ENCODE results near the gene SNX30. TPM values are rescaled to one million over a fixed set of nuclear protein-coding genes. Genes with fewer than 3 reads are reported as not detected.

SNX30 gene
- total RNA-seq, 1 donor = 22.0 TPM

DNA sequence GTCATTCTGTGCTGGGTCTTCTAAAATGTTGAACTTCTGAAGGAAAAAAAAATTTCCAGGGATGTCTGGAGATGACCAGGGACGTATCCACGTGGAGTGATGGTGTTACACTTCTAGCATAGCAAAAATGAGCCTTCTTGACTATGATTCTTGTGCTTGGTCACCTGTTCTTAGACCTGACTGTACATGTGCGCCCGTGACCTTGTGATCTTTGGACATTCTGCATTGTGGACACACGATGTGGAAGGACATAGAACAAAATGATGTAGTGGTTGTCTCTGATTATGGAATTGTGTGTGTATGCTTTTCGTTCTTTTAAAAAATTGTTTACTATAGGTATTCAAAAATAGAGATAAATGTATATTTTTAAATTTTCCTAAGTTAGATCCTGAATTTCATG lies 61.0 kb downstream of the SNX30 start:
- no peak for DNase-seq (ENCODE audit: low read depth)
- TF ChIP-seq, protein P1, sequence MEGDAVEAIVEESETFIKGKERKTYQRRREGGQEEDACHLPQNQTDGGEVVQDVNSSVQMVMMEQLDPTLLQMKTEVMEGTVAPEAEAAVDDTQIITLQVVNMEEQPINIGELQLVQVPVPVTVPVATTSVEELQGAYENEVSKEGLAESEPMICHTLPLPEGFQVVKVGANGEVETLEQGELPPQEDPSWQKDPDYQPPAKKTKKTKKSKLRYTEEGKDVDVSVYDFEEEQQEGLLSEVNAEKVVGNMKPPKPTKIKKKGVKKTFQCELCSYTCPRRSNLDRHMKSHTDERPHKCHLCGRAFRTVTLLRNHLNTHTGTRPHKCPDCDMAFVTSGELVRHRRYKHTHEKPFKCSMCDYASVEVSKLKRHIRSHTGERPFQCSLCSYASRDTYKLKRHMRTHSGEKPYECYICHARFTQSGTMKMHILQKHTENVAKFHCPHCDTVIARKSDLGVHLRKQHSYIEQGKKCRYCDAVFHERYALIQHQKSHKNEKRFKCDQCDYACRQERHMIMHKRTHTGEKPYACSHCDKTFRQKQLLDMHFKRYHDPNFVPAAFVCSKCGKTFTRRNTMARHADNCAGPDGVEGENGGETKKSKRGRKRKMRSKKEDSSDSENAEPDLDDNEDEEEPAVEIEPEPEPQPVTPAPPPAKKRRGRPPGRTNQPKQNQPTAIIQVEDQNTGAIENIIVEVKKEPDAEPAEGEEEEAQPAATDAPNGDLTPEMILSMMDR (IDR thresholded peaks at IDR 0.05; ENCODE audit: insufficient read depth, low read length) = no peak

DNA sequence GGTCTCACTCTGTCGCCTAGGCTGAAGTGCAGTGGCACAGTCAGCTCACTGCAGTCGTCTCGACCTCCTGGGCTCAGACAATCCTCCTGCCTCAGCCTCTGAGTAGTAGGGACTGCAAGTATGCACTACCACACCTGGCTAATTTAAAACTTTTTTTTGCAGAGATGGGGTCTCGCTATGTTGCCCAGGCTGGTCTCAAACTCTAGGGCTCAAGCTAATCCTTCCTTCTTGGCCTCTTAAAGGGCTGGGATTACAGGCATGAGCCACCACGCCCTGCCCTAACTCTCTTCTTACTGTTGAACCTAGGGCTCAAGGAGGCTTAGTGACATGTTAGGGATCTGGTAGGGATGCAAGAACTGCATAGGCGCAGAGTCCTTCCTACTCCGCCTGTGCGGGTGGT lies 65.3 kb downstream of the SNX30 start:
- H3K4me3 ChIP-seq (ENCODE audit: low read depth, low read length) = no peak overlapping the region
- TF ChIP-seq, protein P1 (IDR thresholded peaks at IDR 0.05; ENCODE audit: insufficient read depth, low read length) = no peak
- no peak for DNase-seq (ENCODE audit: low read depth)

More for the DNA sequence above, 61.0 kb downstream of the SNX30 start:
- no peak overlapping the region for H3K4me3 ChIP-seq (ENCODE audit: low read depth, low read length)

DNA sequence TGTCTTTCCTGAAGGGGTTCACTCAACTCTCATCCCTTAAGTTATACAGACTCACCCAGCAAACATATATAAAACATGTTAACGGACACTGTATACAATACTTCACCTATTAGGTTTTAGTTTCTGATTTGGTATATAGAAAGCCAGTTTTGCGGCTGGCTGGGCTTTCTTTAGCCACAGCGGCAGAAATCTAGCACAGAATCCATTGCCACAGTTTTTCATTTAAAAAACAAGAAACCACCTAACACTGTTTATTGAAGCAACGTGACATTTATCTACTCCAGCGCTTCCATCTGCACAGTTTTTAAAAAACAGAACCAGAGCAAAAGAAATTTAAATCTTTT lies 67.3 kb downstream of the SNX30 start:
- no peak overlapping the region for H3K4me3 ChIP-seq (ENCODE audit: low read depth, low read length)
- TF ChIP-seq, protein P1 (IDR thresholded peaks at IDR 0.05; ENCODE audit: insufficient read depth, low read length) = no peak
- DNase-seq (ENCODE audit: low read depth) = no peak

DNA sequence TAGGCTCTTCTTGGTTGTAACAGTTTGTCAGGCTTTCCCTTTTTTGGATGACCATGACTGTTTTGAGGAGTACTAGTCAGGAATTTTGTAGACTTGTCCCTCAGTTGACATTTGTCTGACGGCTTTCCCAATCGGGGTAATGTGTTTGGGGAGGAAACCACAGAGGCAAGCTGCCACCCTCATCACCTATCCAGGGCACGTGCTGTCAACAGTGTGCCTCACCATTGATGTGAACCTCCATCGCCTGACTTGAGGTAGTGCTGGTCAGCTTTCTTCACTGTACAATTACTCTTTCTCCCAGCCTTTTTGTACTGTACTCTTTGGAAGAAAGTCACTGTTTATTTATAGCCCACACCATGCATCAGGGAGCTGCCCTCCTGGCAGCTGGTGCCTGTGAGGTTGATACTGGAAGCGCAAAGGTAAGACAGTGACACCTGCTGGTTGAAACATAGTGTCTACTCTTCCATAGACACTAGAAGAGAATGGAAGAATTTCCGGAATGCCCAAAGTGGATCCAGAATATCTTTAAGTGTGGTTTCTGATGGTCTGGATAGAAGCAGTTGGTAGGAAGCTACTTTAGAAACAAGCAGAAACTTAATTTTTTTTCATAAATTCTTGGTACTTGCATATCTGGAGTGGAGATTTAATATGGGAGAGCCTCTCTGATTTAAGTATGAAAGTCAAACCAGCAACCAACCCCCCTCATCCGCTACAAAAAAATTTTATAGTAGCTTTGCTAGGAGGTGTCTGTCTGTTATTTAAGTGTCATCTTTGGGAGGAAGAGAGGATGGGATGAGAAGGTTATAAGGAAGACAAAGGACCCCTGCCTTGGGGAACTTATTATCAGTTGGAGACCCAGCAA lies 69.3 kb downstream of the SNX30 start:
- peak; percentile 90 for DNase-seq (ENCODE audit: low read depth)
- no peak overlapping the region for H3K4me3 ChIP-seq (ENCODE audit: low read depth, low read length)
- TF ChIP-seq, protein P1 (IDR thresholded peaks at IDR 0.05; ENCODE audit: insufficient read depth, low read length) = peak; percentile 73

DNA sequence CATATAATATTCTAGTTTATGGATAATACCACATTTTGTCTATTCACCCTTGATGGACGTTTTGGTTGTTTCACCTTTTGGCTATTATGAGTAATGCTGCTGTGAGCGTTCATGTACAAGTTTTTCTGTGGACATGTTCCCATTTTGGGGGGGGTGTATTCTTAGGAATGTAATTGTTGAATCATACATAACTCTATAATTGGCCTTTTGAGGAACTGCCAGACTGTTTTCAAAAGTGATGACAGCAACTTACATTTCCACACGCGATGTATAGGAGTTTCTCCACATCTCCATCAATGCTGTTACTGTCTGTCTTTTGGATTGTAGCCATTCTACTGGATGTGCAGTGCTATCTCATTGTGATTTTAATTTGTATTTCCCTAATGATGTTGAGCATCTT lies 70.3 kb downstream of the SNX30 start:
- H3K4me3 ChIP-seq (ENCODE audit: low read depth, low read length) = no peak overlapping the region
- TF ChIP-seq, protein P1 (IDR thresholded peaks at IDR 0.05; ENCODE audit: insufficient read depth, low read length) = no peak
- DNase-seq (ENCODE audit: low read depth) = peak; percentile 75

DNA sequence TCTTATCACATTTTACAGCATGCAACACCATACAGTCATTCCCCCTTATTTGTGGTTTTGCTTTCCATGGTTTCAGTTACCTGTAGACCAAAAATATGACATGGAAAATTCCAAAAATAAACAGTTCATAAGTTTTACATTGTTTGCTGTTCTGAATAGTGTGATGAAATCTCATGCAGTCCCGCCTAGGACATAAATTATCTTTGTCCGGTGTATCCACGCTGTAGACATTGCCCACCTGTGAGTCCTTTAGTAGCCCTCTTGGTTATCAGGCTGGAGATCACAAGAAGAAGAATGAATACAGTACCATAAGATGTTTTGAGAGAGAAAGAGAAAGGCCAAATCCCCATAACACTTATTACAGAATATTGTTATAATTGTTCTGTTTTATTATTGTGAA lies 72.1 kb downstream of the SNX30 start:
- TF ChIP-seq, protein P1 (IDR thresholded peaks at IDR 0.05; ENCODE audit: insufficient read depth, low read length) = no peak
- DNase-seq (ENCODE audit: low read depth) = no peak
- H3K4me3 ChIP-seq (ENCODE audit: low read depth, low read length) = no peak overlapping the region
